RKO (cell line): ENCODE results near the gene DIAPH3.
A peak's percentile ranks its signal among the peaks of the same experiment; 100 is the strongest.

ENCODE experiments used
- DNase-seq: peaks from one replicate; pipeline ENCODE4 v3.0.0-alpha.2; 2016; ENCODE audit warnings: low spot score

The DIAPH3 gene

GRCh38 chr13:60152114-60152513, 11.6 kb downstream of the DIAPH3 start:
- no peak for DNase-seq

GRCh38 chr13:60150538-60150937, 13.2 kb downstream of the DIAPH3 start:
- no peak for DNase-seq

- DNase-seq = no peak
Observed at GRCh38 chr13:60148918-60149317, 14.8 kb downstream of the DIAPH3 start.

- no peak for DNase-seq
Observed at GRCh38 chr13:60147361-60147760, 16.4 kb downstream of the DIAPH3 start.

- DNase-seq = no peak
Observed at GRCh38 chr13:60146471-60146870, 17.3 kb downstream of the DIAPH3 start.

GRCh38 chr13:60143775-60144174, 20.0 kb downstream of the DIAPH3 start:
- DNase-seq = no peak

- DNase-seq = no peak
Observed at GRCh38 chr13:60139272-60139671, 24.5 kb downstream of the DIAPH3 start.

- no peak for DNase-seq
Observed at GRCh38 chr13:60138674-60139073, 25.1 kb downstream of the DIAPH3 start.

GRCh38 chr13:60137911-60138560, 25.7 kb downstream of the DIAPH3 start:
- no peak for DNase-seq

- DNase-seq = no peak
Observed at GRCh38 chr13:60135344-60135743, 28.4 kb downstream of the DIAPH3 start.

GRCh38 chr13:60134376-60134775, 29.4 kb downstream of the DIAPH3 start:
- DNase-seq = no peak

GRCh38 chr13:60121337-60121687, 42.4 kb downstream of the DIAPH3 start:
- no peak for DNase-seq

- no peak for DNase-seq
Observed at GRCh38 chr13:60120617-60121336, 43.0 kb downstream of the DIAPH3 start.

- no peak for DNase-seq
Observed at GRCh38 chr13:60118696-60119400, 44.9 kb downstream of the DIAPH3 start.

GRCh38 chr13:60114499-60115028, 49.2 kb downstream of the DIAPH3 start:
- DNase-seq = no peak

GRCh38 chr13:60112771-60113170, 51.0 kb downstream of the DIAPH3 start:
- DNase-seq = peak; percentile 28

- no peak for DNase-seq
Observed at GRCh38 chr13:60111691-60112090, 52.0 kb downstream of the DIAPH3 start.

GRCh38 chr13:60109285-60109684, 54.4 kb downstream of the DIAPH3 start:
- no peak for DNase-seq

- no peak for DNase-seq
Observed at GRCh38 chr13:60108589-60108988, 55.1 kb downstream of the DIAPH3 start.

GRCh38 chr13:60099631-60100420, 63.9 kb downstream of the DIAPH3 start:
- DNase-seq = no peak

GRCh38 chr13:60095300-60095699, 68.4 kb downstream of the DIAPH3 start:
- DNase-seq = no peak

- no peak for DNase-seq
Observed at GRCh38 chr13:60094385-60095088, 69.2 kb downstream of the DIAPH3 start.
